GDM1 (cell line): ENCODE measurements around the gene HP1BP3.
A peak's percentile ranks its signal among the peaks of the same experiment; 100 is the strongest.

Experiments used
- DNase-seq: peaks from one replicate; lab custom pipeline; 2025; lab: John Stamatoyannopoulos, UW

HP1BP3 gene

GRCh38 chr1:20767271-20767670, 19.8 kb downstream of the HP1BP3 start:
- no peak for DNase-seq

GRCh38 chr1:20763417-20763816, 23.7 kb downstream of the HP1BP3 start:
- no peak for DNase-seq

- DNase-seq, result no peak
Measured at GRCh38 chr1:20760322-20760721, 26.8 kb downstream of the HP1BP3 start.

- DNase-seq, result no peak
Measured at GRCh38 chr1:20753589-20753988, 33.5 kb downstream of the HP1BP3 start.

GRCh38 chr1:20751462-20751990, 35.6 kb downstream of the HP1BP3 start:
- DNase-seq, result no peak

GRCh38 chr1:20742671-20743070, 44.4 kb downstream of the HP1BP3 start:
- no peak for DNase-seq

- no peak for DNase-seq
Measured at GRCh38 chr1:20740781-20741180, 46.3 kb downstream of the HP1BP3 start.

- DNase-seq, result no peak
Measured at GRCh38 chr1:20739225-20739624, 47.9 kb downstream of the HP1BP3 start.

- no peak for DNase-seq
Measured at GRCh38 chr1:20735581-20736111, 51.5 kb downstream of the HP1BP3 start.

GRCh38 chr1:20733360-20733975, 53.6 kb downstream of the HP1BP3 start:
- no peak for DNase-seq

GRCh38 chr1:20732588-20733359, 54.3 kb downstream of the HP1BP3 start, which contains the start of gene SH2D5:
Gene SH2D5 (minus strand): TSS chr1:20732703. CDS start chr1:20728044, 4,659 bp downstream.
- DNase-seq, result no peak

GRCh38 chr1:20732071-20732587, 55.0 kb downstream of the HP1BP3 start:
- peak; percentile 34 for DNase-seq

- no peak for DNase-seq
Measured at GRCh38 chr1:20731057-20731991, 55.8 kb downstream of the HP1BP3 start.

- no peak for DNase-seq
Measured at GRCh38 chr1:20730690-20731056, 56.4 kb downstream of the HP1BP3 start.

- DNase-seq, result no peak
Measured at GRCh38 chr1:20729990-20730689, 57.0 kb downstream of the HP1BP3 start.

- no peak for DNase-seq
Measured at GRCh38 chr1:20729155-20729931, 57.8 kb downstream of the HP1BP3 start.

GRCh38 chr1:20728371-20729154, 58.5 kb downstream of the HP1BP3 start:
- DNase-seq, result no peak

- no peak for DNase-seq
Measured at GRCh38 chr1:20727746-20728316, 59.3 kb downstream of the HP1BP3 start.
